Peyer's patch (tissue), 4 donors: ENCODE data around the gene TCEANC2.

Source experiments
- POLR2A ChIP-seq, 2 donors: fragments of 450-650 bp; IDR thresholded peaks; one replicate each; pipeline ENCODE4 v1.5.1; 2017; ENCODE audit warnings: antibody characterized with exemption in 2 of 2, mild to moderate bottlenecking in 2 of 2, moderate library complexity in 2 of 2
- TF ChIP-seq, protein P1 (sequence below), 6 experiments: fragments of 450-650 bp in 4 of 6; fragments of 200-600 bp in 2 of 6; sonication (generic) in 1 of 6; IDR thresholded peaks; one replicate each; pipeline ENCODE4 v1.5.1; 2017 to 2019; ENCODE audit warnings: antibody characterized with exemption in 6 of 6, mild to moderate bottlenecking in 3 of 6, moderate library complexity in 1 of 6

DNA sequence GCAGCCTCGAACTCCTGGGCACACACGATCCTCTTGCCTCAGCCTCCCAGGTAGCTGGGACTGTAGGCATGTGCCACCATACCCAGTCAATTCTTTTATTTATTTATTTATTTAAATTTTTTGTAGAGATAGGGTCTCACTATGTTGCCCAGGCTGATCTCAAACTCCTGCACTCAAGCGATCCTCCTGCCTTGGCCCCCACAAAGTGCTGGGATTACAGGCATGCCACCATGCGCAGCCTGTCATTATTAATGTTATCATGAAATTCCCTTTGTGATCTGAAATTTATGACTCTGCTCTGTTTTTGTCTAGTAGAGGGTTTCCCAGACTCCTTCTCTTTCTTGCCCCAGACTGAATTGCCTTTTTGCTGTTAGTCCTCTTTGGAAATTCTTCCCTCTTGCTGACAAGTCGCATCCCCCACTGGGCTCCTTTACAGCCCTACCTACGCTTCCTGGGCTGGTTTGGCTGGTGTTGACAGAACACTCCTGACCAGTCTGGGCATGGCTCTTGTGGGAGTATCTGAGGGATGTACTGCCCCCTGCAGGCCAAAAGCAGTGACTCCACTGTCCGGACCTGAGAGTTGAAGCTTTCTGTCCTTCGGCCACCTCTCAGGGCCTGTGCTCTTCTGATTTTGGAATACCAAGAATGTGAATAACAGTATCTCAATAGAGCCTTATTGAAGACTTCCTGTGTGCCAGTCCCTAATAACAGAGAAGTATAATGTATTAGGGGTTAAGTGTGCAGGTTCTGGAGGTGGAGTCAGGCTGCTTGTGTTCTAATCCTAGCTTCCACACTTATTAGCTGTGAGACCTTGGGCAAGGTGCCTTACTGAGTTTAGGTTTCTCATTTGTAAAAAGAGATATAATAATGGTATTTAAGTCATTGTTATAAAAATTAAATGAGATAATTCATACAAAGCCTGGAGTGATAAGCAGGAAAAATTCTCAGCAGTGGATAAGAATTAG, 28.2 kb downstream of the TCEANC2 start:
- TF ChIP-seq, protein P1, sequence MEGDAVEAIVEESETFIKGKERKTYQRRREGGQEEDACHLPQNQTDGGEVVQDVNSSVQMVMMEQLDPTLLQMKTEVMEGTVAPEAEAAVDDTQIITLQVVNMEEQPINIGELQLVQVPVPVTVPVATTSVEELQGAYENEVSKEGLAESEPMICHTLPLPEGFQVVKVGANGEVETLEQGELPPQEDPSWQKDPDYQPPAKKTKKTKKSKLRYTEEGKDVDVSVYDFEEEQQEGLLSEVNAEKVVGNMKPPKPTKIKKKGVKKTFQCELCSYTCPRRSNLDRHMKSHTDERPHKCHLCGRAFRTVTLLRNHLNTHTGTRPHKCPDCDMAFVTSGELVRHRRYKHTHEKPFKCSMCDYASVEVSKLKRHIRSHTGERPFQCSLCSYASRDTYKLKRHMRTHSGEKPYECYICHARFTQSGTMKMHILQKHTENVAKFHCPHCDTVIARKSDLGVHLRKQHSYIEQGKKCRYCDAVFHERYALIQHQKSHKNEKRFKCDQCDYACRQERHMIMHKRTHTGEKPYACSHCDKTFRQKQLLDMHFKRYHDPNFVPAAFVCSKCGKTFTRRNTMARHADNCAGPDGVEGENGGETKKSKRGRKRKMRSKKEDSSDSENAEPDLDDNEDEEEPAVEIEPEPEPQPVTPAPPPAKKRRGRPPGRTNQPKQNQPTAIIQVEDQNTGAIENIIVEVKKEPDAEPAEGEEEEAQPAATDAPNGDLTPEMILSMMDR (IDR thresholded peaks at IDR 0.05) = peak in 5 of 6 experiments; percentile 40 to 74 (median 67)
- TF ChIP-seq POLR2A (IDR thresholded peaks at IDR 0.05) = no peak
